HG03103 (cell line): ENCODE results near the gene CFAP119.
"Not testable (repeated sequence)": the region's sequence is repeated elsewhere in the genome, so short reads cannot be mapped to it uniquely, and the experiment has no call there.

Experiments used
- ATAC-seq: cut with Tn5 transposase; IDR thresholded peaks from one replicate; pipeline ENCODE4 v1.9.1; 2021; ENCODE audit warnings: low read depth; ENCODE audit not compliant: unreplicated experiment

The CFAP119 gene

GRCh38 chr16:30761928-30762902 is at the start of gene CFAP119, which contains the start of gene RNF40:
TSS of gene CFAP119 (minus strand) at chr16:30762062. CDS start at chr16:30761748, 314 bp downstream.
TSS of gene RNF40 (plus strand) at chr16:30762322. CDS start at chr16:30762546, 224 bp downstream.
- peak; percentile 81 for ATAC-seq

GRCh38 chr16:30809675-30810074 is 47.8 kb upstream of the CFAP119 start:
- ATAC-seq = not testable (repeated sequence)

DNA sequence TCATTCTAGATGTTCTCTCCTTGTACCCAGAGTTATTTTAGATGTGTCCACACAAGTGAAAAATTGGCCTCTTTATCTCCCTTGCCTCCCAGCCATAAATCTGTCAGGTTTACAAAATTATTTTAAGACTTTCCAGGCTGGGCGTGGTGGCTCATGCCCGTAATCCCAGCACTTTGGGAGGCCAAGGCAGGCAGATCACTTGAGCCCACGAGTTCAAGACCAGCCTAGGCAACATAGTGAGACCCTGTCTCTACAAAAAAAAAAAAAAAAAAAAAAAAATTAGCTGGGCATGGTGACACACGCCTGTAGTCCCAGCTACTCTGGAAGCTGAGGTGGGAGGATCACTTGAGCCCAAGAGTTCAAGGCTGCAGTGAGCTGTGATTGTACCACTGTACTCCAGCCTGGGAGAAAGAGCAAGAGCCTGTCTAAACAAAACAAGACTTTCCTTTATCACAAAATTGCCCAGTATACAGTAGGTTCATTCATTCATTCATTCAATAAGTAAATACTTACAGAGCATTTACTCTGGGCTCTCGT is 47.1 kb upstream of the CFAP119 start:
- ATAC-seq = not testable (repeated sequence)

- ATAC-seq = no peak
Measured at GRCh38 chr16:30808146-30808545, 46.3 kb upstream of the CFAP119 start.

- ATAC-seq = no peak
Measured at GRCh38 chr16:30805370-30806169, 43.7 kb upstream of the CFAP119 start.

- no peak for ATAC-seq
Measured at GRCh38 chr16:30805056-30805369, 43.2 kb upstream of the CFAP119 start.

- ATAC-seq = no peak
Measured at GRCh38 chr16:30802936-30803335, 41.1 kb upstream of the CFAP119 start.

GRCh38 chr16:30797670-30798309 is 35.9 kb upstream of the CFAP119 start:
- no peak for ATAC-seq

DNA sequence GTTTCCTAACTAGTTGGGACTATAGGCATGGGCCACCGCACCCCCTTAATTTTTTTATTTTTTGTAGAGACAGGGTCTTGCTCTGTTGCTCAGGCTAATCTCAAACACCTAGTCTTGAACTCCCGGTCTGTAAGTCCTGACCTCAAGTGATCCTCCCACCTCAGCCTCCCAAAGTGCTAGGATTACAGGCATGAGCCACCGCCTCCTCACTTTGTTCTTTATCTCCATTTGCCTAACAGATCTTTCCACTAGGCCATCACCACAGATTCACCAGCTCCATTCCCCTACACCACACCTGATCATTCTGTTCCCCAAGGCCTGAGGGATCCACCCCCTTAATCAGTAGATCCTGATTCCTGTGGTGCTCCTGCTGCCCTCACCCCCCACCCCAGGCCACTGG is 32.8 kb upstream of the CFAP119 start:
- no peak for ATAC-seq

DNA sequence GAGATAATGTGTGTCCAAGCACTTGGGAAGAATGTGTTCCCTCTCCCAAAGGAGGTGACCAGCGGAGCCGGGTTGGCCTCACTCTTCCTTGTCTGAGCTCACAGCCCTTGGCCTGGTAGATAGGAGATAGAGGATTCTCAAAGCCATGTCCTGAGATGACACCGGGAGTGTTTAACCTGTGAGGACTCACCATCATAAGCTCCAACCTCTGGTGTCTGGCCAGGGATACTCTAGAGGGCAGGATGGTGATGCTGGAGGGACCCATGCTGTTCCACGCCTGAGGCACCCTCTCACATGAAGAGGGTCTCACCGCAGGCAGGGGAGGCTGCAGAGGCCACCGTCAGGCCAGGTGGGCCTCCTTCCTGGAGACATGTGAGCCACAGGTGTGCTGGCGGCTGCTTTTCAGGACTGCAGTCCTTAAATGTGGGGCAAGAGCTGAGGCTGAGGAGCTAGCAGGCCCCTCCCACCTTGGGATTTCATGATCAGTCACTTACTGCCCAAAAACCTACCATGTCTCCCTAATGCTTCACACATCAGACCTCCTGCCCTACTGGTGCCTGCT is 31.7 kb upstream of the CFAP119 start:
- ATAC-seq = no peak

DNA sequence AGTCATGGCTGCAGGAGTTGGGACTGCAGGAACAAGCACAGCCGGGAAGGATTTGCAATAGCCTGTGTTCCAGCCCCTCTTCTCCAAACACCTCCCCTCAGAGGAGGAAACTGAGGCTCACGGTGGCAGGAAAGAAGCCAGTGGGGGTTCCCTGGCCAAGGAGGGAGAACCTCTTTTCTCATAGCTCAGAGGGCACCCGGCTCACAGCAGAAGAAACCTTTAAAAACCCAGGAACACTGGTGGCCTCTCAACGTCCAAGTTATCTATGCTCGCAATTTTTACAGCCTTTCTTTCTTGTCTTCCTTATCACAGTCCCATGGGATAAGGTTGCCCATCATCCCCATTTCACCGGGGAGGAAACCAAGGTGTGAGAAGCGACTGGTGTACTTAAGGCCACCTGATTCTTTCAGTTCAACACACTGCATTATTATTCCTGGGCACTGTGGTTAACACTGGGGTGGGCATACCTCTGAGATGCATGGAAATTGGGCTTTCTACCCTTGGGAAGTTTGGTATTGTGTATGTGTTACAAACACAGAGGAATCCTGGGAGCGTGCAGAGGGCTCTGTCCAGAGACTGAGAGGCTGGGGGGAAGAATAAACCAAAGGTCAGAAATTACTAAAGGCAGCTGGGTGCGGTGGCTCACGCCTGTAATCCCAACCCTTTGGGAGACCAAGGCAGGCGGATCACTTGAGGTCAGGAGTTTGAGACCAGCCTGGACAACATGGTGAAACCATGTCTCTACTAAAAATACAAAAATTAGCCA is 25.9 kb upstream of the CFAP119 start:
- no peak for ATAC-seq

GRCh38 chr16:30786936-30787612 is 25.2 kb upstream of the CFAP119 start, which contains the start of gene ZNF629:
TSS of gene ZNF629 (minus strand) at chr16:30787205. CDS start at chr16:30784482, 2,723 bp downstream.
- no peak for ATAC-seq

- ATAC-seq = no peak
Measured at GRCh38 chr16:30786115-30786935, 24.5 kb upstream of the CFAP119 start.

DNA sequence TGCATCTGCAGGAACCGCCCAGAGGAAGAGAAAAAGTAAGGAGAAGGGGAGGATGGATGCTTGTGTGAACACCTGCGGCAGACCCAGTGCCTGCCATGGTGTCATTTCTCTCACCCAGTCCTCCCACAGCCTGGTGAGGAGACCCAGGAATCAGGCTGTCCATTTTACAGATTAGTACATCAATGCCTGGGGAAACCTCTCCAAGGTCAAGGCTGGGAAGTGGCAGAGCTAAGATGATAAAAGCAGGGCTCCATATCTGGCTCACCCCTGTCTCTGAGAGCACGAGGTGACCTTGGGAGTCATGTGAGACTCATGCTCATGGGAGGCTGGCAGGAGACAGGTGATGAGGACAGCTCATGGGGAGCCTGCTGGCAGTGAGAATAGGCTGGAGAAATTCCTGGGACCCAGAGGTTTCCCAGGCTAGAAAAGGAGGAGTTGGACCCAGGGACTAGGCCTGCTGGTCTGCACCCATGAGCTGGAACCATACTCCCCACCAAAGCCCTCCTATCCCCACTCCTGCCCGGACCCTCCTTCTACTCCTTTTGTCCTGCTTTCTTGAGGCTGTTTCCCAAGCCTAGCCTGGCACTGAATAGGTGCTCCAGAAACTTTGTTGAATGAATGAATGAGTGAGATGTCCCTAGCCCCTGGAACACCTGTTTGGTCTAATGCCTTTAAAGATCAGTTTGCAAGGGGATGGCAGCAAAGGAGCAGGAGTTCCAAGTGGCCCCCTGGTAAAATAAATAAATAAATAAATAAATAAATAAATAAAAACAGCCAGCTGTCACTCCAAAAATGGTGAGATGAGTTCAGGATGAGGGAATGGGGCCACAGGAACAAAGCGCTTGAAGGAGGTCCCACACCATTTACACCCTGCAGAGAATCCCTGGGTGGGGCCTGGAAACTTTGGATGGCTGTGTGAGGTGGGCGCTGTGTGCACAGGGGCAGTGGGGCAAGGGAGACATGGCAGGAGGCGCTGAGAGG is 23.6 kb upstream of the CFAP119 start:
- ATAC-seq = no peak

- ATAC-seq = no peak
Measured at GRCh38 chr16:30784215-30784614, 22.4 kb upstream of the CFAP119 start.

GRCh38 chr16:30783280-30784109 is 21.6 kb upstream of the CFAP119 start:
- no peak for ATAC-seq
